ENCODE results near the gene PRF1. TPM values are rescaled to one million over a fixed set of nuclear protein-coding genes. Genes with fewer than 3 reads are reported as not detected.
"Not testable (repeated sequence)": the region's sequence is repeated elsewhere in the genome, so short reads cannot be mapped to it uniquely, and the experiment has no call there.

Gene PRF1
- total RNA-seq, 1 experiment from 2014 or later = 0.26 TPM

DNA sequence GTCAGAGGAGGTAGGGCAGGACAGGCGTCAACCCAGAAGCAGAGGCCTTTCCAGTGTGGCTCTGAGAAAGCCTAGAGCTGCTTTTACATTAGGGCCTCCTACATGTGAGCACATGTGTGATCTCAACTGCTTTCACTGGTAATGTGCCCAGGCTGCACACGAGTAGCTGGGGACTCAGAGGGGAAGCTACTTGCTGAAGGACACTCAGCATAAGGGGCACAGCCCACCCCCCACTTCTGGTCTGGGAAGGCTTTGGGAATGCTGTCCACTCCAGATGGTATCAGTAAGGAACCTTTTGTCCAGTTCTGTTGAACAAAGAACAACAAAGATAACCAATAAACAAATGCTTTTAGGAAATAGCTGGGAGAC lies 18.9 kb downstream of the PRF1 start:
- Histone ChIP-seq H3K4me3 (ENCODE audit: low read length) (no peak overlapping the region), H3K9me2 (replicated peaks; ENCODE audit: insufficient read depth, low read length) (no peaks in the 10 kb centered on the region), H3K4me2 (ENCODE audit: low read depth, low read length, poor library complexity, severe bottlenecking) (no peak overlapping the region), H3K27me3 (ENCODE audit: low read length) (no peaks in the 10 kb centered on the region), H3K4me1 (ENCODE audit: low read length) (peaks cover 6% of the 10 kb centered on the region), H4K20me1 (ENCODE audit: insufficient read depth, low read depth, low read length) (no peaks in the 10 kb centered on the region; the same call in 1 of the 2 replicates), H2AFZ (ENCODE audit: low read length) (no peak overlapping the region), H3K9me3 (ENCODE audit: low read length) (no peaks in the 10 kb centered on the region), H3K79me2 (ENCODE audit: low read length) (no peaks in the 10 kb centered on the region), H3K27ac (ENCODE audit: low read length) (no peak overlapping the region), H3K9ac (ENCODE audit: low read length) (no peak overlapping the region), H3K36me3 (ENCODE audit: insufficient read depth, low read length) (peaks cover 4% of the 10 kb centered on the region; the same call in 1 of the 2 replicates)
- DNase-seq = no peak

DNA sequence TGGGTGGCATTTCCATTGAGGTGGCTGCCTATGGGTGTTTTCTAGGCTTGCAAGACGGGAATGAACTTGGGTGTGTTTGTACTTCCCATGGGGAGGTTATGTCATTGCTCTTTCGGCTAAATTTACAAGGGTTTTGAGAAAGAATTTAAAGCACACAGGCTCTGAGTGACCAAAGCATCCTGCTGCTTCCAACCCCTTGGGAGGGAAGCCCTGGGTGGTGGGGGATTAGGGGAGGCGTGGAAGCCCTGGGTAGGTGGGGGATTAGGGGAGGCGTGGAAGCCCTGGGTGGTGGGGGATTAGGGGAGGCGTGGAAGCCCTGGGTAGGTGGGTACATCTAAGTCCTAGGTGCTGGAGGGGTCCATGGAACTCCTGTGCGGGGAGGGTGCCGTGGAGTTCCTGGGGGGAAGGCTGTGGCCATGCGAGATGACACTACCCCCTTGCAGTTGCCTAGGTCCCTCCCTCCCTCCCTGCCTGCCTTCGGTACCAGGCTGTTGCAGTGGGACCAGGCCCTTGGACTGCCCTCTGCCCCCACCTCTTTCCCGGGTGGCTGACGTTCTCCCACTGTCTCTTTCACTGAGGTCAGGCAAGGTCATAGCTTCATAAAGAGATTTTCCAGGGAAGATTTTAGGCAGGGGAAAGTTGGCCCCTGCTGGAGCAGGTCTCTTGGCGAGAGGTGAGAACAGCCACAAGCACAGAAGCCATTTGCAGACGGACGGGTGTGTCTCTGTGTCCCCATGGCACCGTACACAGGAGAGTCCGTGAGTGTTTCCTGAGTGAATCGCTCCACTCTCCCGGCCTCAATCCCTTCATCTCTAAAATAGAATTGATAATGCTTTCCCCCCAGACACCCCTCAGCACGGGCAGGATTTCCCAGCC lies 19.5 kb downstream of the PRF1 start:
- peaks cover 6% of the 10 kb centered on the region; the same call in 1 of the 2 replicates for H3K36me3 ChIP-seq (ENCODE audit: insufficient read depth, low read length)
- no peaks in the 10 kb centered on the region for H3K9me2 ChIP-seq (replicated peaks; ENCODE audit: insufficient read depth, low read length)
- H3K27me3 ChIP-seq (ENCODE audit: low read length) = no peaks in the 10 kb centered on the region
- H3K4me2 ChIP-seq (ENCODE audit: low read depth, low read length, poor library complexity, severe bottlenecking) = no peak overlapping the region
- no peak overlapping the region for H3K9ac ChIP-seq (ENCODE audit: low read length)
- H3K27ac ChIP-seq (ENCODE audit: low read length) = no peak overlapping the region
- no peaks in the 10 kb centered on the region; the same call in 1 of the 2 replicates for H4K20me1 ChIP-seq (ENCODE audit: insufficient read depth, low read depth, low read length)
- no peak overlapping the region for H3K4me3 ChIP-seq (ENCODE audit: low read length)
- H3K9me3 ChIP-seq (ENCODE audit: low read length) = no peaks in the 10 kb centered on the region
- H3K79me2 ChIP-seq (ENCODE audit: low read length) = no peaks in the 10 kb centered on the region
- H3K4me1 ChIP-seq (ENCODE audit: low read length) = peaks cover 3% of the 10 kb centered on the region
- H2AFZ ChIP-seq (ENCODE audit: low read length) = no peak overlapping the region
- no peak for DNase-seq

DNA sequence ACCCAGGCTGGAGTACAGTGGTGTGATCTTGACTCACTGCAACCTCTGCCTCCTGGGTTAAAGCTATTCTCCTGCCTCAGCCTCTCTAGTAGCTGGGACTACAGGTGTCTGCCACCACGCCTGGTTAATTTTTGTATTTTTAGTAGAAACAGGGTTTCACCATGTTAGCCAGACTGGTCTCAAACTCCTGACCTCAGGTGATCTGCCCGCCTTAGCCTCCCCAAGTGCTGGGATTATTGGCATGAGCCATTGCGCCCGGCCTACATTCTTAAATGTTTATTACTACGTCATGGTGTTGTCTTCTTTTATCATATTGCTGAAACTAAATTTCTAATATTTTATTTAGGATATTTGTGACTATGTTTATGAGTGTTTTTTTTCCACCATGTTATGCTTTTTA lies 21.4 kb downstream of the PRF1 start:
- not testable (repeated sequence) for H4K20me1 ChIP-seq (ENCODE audit: insufficient read depth, low read depth, low read length); H3K9ac ChIP-seq (ENCODE audit: low read length); H3K9me3 ChIP-seq (ENCODE audit: low read length); H2AFZ ChIP-seq (ENCODE audit: low read length); DNase-seq; H3K4me2 ChIP-seq (ENCODE audit: low read depth, low read length, poor library complexity, severe bottlenecking); H3K27ac ChIP-seq (ENCODE audit: low read length); H3K4me1 ChIP-seq (ENCODE audit: low read length); H3K36me3 ChIP-seq (ENCODE audit: insufficient read depth, low read length); H3K27me3 ChIP-seq (ENCODE audit: low read length); H3K79me2 ChIP-seq (ENCODE audit: low read length); H3K4me3 ChIP-seq (ENCODE audit: low read length); H3K9me2 ChIP-seq (replicated peaks; ENCODE audit: insufficient read depth, low read length)

DNA sequence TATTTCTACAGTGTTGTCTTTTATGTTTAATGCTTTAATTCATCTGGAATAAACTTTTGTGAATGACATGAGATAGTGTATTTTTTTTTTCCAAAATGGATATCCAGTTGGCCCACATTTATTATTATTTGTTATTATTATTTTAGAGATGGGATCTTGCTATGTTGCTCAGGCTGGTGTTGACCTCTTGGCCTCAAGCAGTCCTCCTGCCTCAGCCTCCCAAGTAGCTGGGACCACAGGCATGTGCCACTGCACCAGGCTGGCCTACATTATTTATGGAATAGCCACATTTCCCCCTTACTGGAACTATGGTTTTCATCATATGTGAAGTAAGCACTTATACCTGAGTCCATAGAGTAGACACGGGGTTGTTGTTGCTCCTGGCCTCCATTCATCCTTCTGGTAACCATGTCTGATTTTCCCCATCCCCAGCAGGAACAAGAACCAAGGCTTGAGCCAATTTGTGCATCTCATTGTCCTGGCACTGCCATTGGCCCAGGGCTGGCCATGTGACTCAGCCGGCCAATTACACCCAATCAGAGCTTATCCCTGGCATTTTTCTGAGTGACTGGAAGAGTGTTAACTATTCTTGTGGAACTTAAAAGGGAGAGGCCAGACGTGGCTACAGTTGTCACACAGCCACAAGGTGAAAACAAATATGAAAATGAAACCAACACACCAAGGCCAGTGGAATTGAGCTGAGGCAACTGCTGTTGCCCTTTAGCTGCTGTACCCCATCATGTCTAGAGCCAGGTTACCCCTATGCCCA lies 23.1 kb downstream of the PRF1 start:
- Histone ChIP-seq H3K27me3 (ENCODE audit: low read length) (no peaks in the 10 kb centered on the region), H3K4me1 (ENCODE audit: low read length) (peaks cover 9% of the 10 kb centered on the region), H3K79me2 (ENCODE audit: low read length) (no peaks in the 10 kb centered on the region), H3K9me3 (ENCODE audit: low read length) (no peaks in the 10 kb centered on the region), H3K9ac (ENCODE audit: low read length) (no peak overlapping the region), H3K27ac (ENCODE audit: low read length) (no peak overlapping the region), H3K9me2 (replicated peaks; ENCODE audit: insufficient read depth, low read length) (no peaks in the 10 kb centered on the region), H3K4me3 (ENCODE audit: low read length) (no peak overlapping the region), H3K36me3 (ENCODE audit: insufficient read depth, low read length) (peaks cover 6% of the 10 kb centered on the region; the same call in 1 of the 2 replicates), H3K4me2 (ENCODE audit: low read depth, low read length, poor library complexity, severe bottlenecking) (no peak overlapping the region), H4K20me1 (ENCODE audit: insufficient read depth, low read depth, low read length) (no peaks in the 10 kb centered on the region), H2AFZ (ENCODE audit: low read length) (no peak overlapping the region)
- DNase-seq = no peak

DNA sequence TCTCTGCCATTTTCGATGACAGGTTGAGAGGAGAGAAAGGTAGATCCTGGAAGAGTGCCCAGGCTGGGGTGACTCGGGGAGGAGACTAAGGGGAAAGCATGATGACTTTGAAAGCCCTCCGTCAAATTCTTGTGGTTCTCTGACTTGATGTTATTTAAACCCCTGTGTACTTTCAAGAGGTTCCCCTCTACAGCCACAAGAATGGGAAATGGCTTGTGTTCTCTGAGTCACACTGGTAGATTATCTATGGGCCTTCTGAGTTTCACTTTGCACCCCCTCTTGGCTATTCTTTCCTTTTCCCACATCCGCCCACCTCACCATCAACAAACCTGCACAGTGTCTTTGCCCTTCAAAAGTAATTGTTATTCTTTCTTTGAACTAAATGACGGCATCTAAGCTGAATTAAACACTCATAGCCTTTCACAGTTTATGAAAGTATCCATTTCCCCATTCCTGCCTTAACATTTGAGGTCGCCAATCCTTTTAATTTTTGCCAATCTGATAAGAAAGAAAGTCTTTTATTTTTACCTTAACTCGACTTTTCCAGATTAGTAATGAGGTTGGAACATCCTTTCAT lies 24.1 kb downstream of the PRF1 start:
- Histone ChIP-seq H4K20me1 (ENCODE audit: insufficient read depth, low read depth, low read length) (no peaks in the 10 kb centered on the region), H3K9me3 (ENCODE audit: low read length) (no peaks in the 10 kb centered on the region), H3K4me3 (ENCODE audit: low read length) (no peak overlapping the region), H3K9ac (ENCODE audit: low read length) (no peak overlapping the region), H2AFZ (ENCODE audit: low read length) (no peak overlapping the region), H3K4me2 (ENCODE audit: low read depth, low read length, poor library complexity, severe bottlenecking) (no peak overlapping the region), H3K4me1 (ENCODE audit: low read length) (peaks cover 9% of the 10 kb centered on the region), H3K27ac (ENCODE audit: low read length) (no peak overlapping the region), H3K27me3 (ENCODE audit: low read length) (no peaks in the 10 kb centered on the region), H3K79me2 (ENCODE audit: low read length) (no peaks in the 10 kb centered on the region), H3K36me3 (ENCODE audit: insufficient read depth, low read length) (peaks cover 6% of the 10 kb centered on the region; the same call in 1 of the 2 replicates), H3K9me2 (replicated peaks; ENCODE audit: insufficient read depth, low read length) (no peaks in the 10 kb centered on the region)
- DNase-seq = no peak

DNA sequence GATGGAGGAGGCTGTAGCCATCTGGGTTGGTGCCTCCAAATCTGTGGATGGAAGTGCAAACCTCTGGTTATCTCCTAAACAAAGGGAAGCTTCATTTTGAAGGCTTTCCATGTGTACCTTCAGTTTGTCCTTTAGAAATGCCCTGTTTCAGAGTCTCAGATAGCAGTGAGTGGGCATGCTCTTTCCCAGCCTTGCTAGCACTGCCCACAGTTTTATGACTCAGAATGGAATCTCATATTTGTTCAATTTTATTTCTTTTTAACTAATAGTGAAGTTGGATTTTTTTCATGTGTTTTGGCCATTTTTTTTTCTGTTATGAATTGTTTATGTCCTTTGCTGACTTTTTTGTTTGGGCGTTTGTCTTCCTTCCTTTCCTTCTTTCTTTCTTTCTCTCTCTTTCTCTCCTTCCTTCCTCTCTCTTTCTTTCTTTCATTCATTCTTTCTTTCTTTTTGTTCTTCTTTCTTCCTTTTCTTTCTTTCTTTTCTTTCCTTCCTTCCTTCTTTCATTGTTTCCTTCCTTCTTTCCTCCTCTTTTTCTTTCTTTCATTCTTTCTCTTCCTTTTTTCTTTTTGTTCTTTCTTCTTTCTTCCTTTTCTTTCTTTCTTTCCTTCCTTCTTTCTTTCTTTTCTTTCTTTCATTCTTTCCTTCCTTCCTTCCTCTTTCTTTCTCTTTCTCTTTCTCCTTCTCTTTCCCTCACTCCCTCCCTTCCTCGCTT lies 25.6 kb downstream of the PRF1 start:
- Histone ChIP-seq H3K27me3 (ENCODE audit: low read length) (no peaks in the 10 kb centered on the region), H3K9me3 (ENCODE audit: low read length) (no peaks in the 10 kb centered on the region), H2AFZ (ENCODE audit: low read length) (no peak overlapping the region), H3K4me1 (ENCODE audit: low read length) (peaks cover 9% of the 10 kb centered on the region), H3K79me2 (ENCODE audit: low read length) (no peaks in the 10 kb centered on the region), H3K4me2 (ENCODE audit: low read depth, low read length, poor library complexity, severe bottlenecking) (no peak overlapping the region), H3K9me2 (replicated peaks; ENCODE audit: insufficient read depth, low read length) (no peaks in the 10 kb centered on the region), H3K9ac (ENCODE audit: low read length) (no peak overlapping the region), H3K4me3 (ENCODE audit: low read length) (no peak overlapping the region), H3K27ac (ENCODE audit: low read length) (no peak overlapping the region), H4K20me1 (ENCODE audit: insufficient read depth, low read depth, low read length) (no peaks in the 10 kb centered on the region), H3K36me3 (ENCODE audit: insufficient read depth, low read length) (peaks cover 6% of the 10 kb centered on the region; the same call in 1 of the 2 replicates)
- no peak for DNase-seq

DNA sequence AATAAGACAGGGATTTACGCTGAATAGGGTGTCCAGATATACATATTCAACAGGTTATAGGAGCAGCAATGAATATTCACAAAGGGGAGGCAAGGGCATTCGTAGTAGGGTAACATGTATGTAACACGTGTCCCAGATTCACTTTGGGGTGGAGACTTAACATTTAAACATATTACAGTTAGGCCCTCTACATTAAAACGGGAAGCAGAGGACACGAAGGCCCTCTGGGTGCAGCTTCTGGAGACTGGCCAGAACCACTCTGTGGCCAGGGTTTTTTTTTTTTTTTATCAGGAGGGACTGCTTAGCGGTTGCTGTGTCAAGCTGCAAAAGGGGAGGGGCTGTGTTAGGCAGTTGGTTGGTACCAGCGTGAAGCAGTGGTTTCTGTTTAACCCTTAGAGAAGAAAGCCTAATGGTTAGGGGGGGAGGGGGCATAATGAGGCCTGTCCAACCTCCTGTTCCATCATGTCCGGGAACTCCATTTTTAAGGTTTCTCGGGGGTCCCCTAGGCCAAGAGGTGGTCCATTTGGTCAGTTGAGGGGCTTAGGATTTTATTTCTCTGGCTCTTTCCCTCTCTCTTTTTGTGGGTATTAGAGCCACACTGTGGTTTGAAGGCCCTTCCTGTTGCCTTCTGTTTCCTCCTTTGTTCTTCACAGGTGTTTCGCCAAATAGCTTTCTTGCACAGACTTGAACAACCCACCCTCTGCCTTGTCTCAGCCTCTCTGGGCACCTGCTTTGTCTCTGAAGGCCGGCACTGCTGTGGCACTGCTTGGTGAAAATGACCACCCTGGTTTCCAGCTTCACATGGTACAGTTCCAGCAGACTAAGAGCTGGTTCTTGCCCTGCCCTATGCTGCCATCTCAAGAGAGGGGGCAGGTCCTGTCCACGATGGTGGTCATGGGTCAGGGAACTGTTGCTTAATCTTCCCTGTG lies 26.4 kb downstream of the PRF1 start:
- no peak overlapping the region for H3K27ac ChIP-seq (ENCODE audit: low read length)

More for the DNA sequence above, 26.4 kb downstream of the PRF1 start:
- Histone ChIP-seq H2AFZ (ENCODE audit: low read length) (no peak overlapping the region), H3K4me3 (ENCODE audit: low read length) (no peak overlapping the region), H4K20me1 (ENCODE audit: insufficient read depth, low read depth, low read length) (no peaks in the 10 kb centered on the region), H3K9me3 (ENCODE audit: low read length) (no peaks in the 10 kb centered on the region), H3K27me3 (ENCODE audit: low read length) (no peaks in the 10 kb centered on the region), H3K9ac (ENCODE audit: low read length) (no peak overlapping the region), H3K36me3 (ENCODE audit: insufficient read depth, low read length) (peaks cover 6% of the 10 kb centered on the region; the same call in 1 of the 2 replicates), H3K79me2 (ENCODE audit: low read length) (no peaks in the 10 kb centered on the region), H3K4me2 (ENCODE audit: low read depth, low read length, poor library complexity, severe bottlenecking) (no peak overlapping the region), H3K4me1 (ENCODE audit: low read length) (peaks cover 9% of the 10 kb centered on the region), H3K9me2 (replicated peaks; ENCODE audit: insufficient read depth, low read length) (no peaks in the 10 kb centered on the region)
- DNase-seq = peak; percentile 54

Measured in Karpas-422 (cell line).